Thoracic aorta (tissue), 2 donors: ENCODE data around the gene GOLGA8R. TPM values are rescaled to one million over a fixed set of nuclear protein-coding genes. Genes with fewer than 3 reads are reported as not detected.
"Not testable (repeated sequence)": the region's sequence is repeated elsewhere in the genome, so short reads cannot be mapped to it uniquely, and the experiment has no call there.

Experiments
- ATAC-seq: fragments of 150-250 bp; one replicate; pipeline ENCODE4 v1.8.0; 2017; ENCODE audit warnings: low read depth; ENCODE audit not compliant: insufficient number of reproducible peaks, low FRiP score
- DNase-seq: peaks from one replicate; pipeline ENCODE4 v3.0.0-alpha.2; 2020; ENCODE audit warnings: low spot score
- H3K27ac ChIP-seq, 2 donors: fragments of 200-600 bp; sonication (generic); 1 replicate in 1 of 2; 2 replicates in 1 of 2; pipeline ENCODE4 v1.5.1; 2016; ENCODE audit warnings: mild to moderate bottlenecking in 2 of 2, moderate library complexity in 2 of 2
- H3K27me3 ChIP-seq: fragments of 200-600 bp; sonication (generic); replicated peaks from 2 replicates; pipeline ENCODE4 v1.6.0; 2016; ENCODE audit warnings: mild to moderate bottlenecking; ENCODE audit not compliant: insufficient read depth
- H3K36me3 ChIP-seq: fragments of 200-600 bp; sonication (generic); one replicate; pipeline ENCODE4 v1.5.1; 2016
- H3K4me1 ChIP-seq, 2 donors: fragments of 200-600 bp; sonication (generic); 1 replicate in 1 of 2; 2 replicates in 1 of 2; pipeline versions ENCODE4 v1.5.1 to v1.6.0; 2016; ENCODE audit warnings: low read depth in 2 of 2, mild to moderate bottlenecking in 1 of 2; ENCODE audit not compliant: control insufficient read depth in 1 of 2
- H3K4me3 ChIP-seq: fragments of 200-600 bp; sonication (generic); 2 replicates; pipeline ENCODE4 v1.5.1; 2016; ENCODE audit warnings: mild to moderate bottlenecking
- H3K9me3 ChIP-seq: fragments of 200-600 bp; sonication (generic); 2 replicates; pipeline ENCODE4 v1.5.1; 2016
- total RNA-seq, 2 donors: library from RNA; depleted of rRNA; stranded (reverse); fragments of >200 nt; gene quantifications; one replicate each; pipeline versions ENCODE4 v1.1.0 to v1.2.3, GENCODE V29; 2016

GOLGA8R gene
- total RNA-seq, 2 donors from 2014 or later = 8.8 to 11.9 TPM

GRCh38 chr15:30386318-30386887, 27.7 kb downstream of the GOLGA8R start:
- H3K27me3 ChIP-seq, DNase-seq, H3K27ac ChIP-seq, H3K36me3 ChIP-seq, H3K9me3 ChIP-seq, H3K4me3 ChIP-seq, ATAC-seq, H3K4me1 ChIP-seq: not testable (repeated sequence)

GRCh38 chr15:30377082-30377413, 37.0 kb downstream of the GOLGA8R start:
- H3K27ac ChIP-seq, H3K4me3 ChIP-seq, ATAC-seq, H3K9me3 ChIP-seq, H3K4me1 ChIP-seq, H3K27me3 ChIP-seq, H3K36me3 ChIP-seq, DNase-seq: not testable (repeated sequence)

GRCh38 chr15:30376375-30377081, 37.5 kb downstream of the GOLGA8R start:
- H3K4me1 ChIP-seq, H3K9me3 ChIP-seq, H3K27me3 ChIP-seq, ATAC-seq, H3K27ac ChIP-seq, H3K4me3 ChIP-seq, H3K36me3 ChIP-seq, DNase-seq: not testable (repeated sequence)

- not testable (repeated sequence) for H3K4me3 ChIP-seq, DNase-seq, H3K27ac ChIP-seq, H3K27me3 ChIP-seq, H3K36me3 ChIP-seq, H3K4me1 ChIP-seq, ATAC-seq, H3K9me3 ChIP-seq
Observed at GRCh38 chr15:30375872-30376271, 38.2 kb downstream of the GOLGA8R start.

- ATAC-seq = not testable (repeated sequence)
Observed at GRCh38 chr15:30374862-30375261, 39.2 kb downstream of the GOLGA8R start.

GRCh38 chr15:30368271-30368670, 45.8 kb downstream of the GOLGA8R start:
- not testable (repeated sequence) for H3K4me1 ChIP-seq, H3K36me3 ChIP-seq, H3K27me3 ChIP-seq, H3K4me3 ChIP-seq, DNase-seq, ATAC-seq, H3K9me3 ChIP-seq, H3K27ac ChIP-seq

More at GRCh38 chr15:30374862-30375261, 39.2 kb downstream of the GOLGA8R start:
- H3K27ac ChIP-seq, H3K9me3 ChIP-seq, H3K4me1 ChIP-seq, H3K27me3 ChIP-seq, H3K4me3 ChIP-seq, H3K36me3 ChIP-seq, DNase-seq: not testable (repeated sequence)

GRCh38 chr15:30367246-30367645, 46.8 kb downstream of the GOLGA8R start:
- not testable (repeated sequence) for H3K4me3 ChIP-seq, H3K27me3 ChIP-seq, H3K27ac ChIP-seq, H3K36me3 ChIP-seq, H3K9me3 ChIP-seq, DNase-seq, ATAC-seq, H3K4me1 ChIP-seq

GRCh38 chr15:30361404-30361803, 52.7 kb downstream of the GOLGA8R start:
- not testable (repeated sequence) for H3K36me3 ChIP-seq, H3K9me3 ChIP-seq, H3K27me3 ChIP-seq, H3K4me3 ChIP-seq, H3K4me1 ChIP-seq, H3K27ac ChIP-seq, DNase-seq, ATAC-seq

GRCh38 chr15:30360990-30361389, 53.1 kb downstream of the GOLGA8R start:
- not testable (repeated sequence) for H3K9me3 ChIP-seq, ATAC-seq, H3K4me1 ChIP-seq, H3K4me3 ChIP-seq, DNase-seq, H3K36me3 ChIP-seq, H3K27ac ChIP-seq, H3K27me3 ChIP-seq

- ATAC-seq, DNase-seq, H3K27ac ChIP-seq, H3K27me3 ChIP-seq, H3K4me3 ChIP-seq, H3K4me1 ChIP-seq, H3K36me3 ChIP-seq, H3K9me3 ChIP-seq: not testable (repeated sequence)
Observed at GRCh38 chr15:30355043-30355442, 59.0 kb downstream of the GOLGA8R start.

Other genes with a start within 250 kb of the GOLGA8R start
- gene CHRFAM7A, start 20.7 kb downstream of the GOLGA8R start, total RNA-seq = 1 to 10 TPM; 7.0 to 7.6 TPM
- 10 to 100 TPM in 1 of 2 donors, 1 to 10 TPM in 1; 5.1 to 15.8 TPM for gene GOLGA8Q, start 137.8 kb upstream of the GOLGA8R start, total RNA-seq
- gene GOLGA8H, start 189.8 kb upstream of the GOLGA8R start, total RNA-seq = 1 to 10 TPM in 1 of 2 donors, under 1 TPM in 1; 0.68 to 1.3 TPM